Esophagus muscularis mucosa (tissue), 4 donors: Measurements from ENCODE around the gene ZNF202.

Source experiments
- CTCF ChIP-seq, 3 experiments: fragments of 200-600 bp in 2 of 3; fragments of 450-650 bp in 1 of 3; sonication (generic) in 2 of 3; IDR thresholded peaks; one replicate each; pipeline ENCODE4 v1.5.1; 2017 to 2019; ENCODE audit warnings: antibody characterized with exemption in 3 of 3, mild to moderate bottlenecking in 2 of 3, moderate library complexity in 1 of 3
- EP300 ChIP-seq: sonication (generic); formaldehyde crosslinking; IDR thresholded peaks from one replicate; pipeline ENCODE4 v1.6.1; 2017; ENCODE audit warnings: antibody characterized with exemption
- POLR2A ChIP-seq: fragments of 450-650 bp; IDR thresholded peaks from one replicate; pipeline ENCODE4 v1.6.1; 2017; ENCODE audit warnings: antibody characterized with exemption, moderate library complexity, mild to moderate bottlenecking, low read depth
- POLR2AphosphoS5 ChIP-seq, 2 donors: sonication (generic); formaldehyde crosslinking; IDR thresholded peaks; one replicate each; pipeline ENCODE4 v1.6.1; 2017; ENCODE audit warnings: antibody characterized with exemption in 2 of 2

DNA sequence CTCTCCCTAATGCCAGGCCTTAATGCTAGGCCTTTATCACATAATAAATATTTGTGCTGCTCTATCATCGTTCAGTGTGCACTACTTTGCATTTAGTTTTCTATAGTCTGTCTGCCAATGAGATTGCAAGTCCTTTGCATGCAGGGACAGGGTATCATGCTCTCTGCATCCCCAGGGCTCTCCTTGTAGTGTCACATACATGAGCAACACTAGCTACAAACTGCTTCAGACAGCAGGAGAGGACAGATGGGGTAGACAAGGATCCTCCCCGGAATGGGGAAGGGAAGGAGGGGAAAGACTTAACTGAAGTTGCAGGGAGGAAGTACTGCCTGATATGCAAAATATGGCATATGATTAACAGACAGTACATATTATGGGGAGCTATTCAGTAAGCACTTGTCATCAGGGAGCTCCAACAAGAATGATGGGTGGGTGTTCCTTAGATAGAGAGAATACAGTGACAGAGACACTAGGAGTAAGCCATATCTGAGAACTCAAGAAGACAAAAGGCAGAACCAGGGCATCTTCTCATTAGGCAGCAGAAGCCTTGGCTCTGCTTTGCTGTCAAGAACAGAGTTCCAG lies 42.8 kb downstream of the ZNF202 start:
- TF ChIP-seq CTCF (IDR thresholded peaks at IDR 0.05) (no peak), POLR2A (no peak), POLR2AphosphoS5 (IDR thresholded peaks at IDR 0.05) (no peak), EP300 (no peak)
